ENCODE results near the gene XPO5. TPM values are rescaled to one million over a fixed set of nuclear protein-coding genes. Genes with fewer than 3 reads are reported as not detected.
"Not testable (repeated sequence)": the region's sequence is repeated elsewhere in the genome, so short reads cannot be mapped to it uniquely, and the experiment has no call there.

XPO5 gene
- total and polyA plus RNA-seq, 5 donors from 2014 or later: 5.5 to 56.8 (median 9.0) TPM

- peaks cover 0 to 20% (median 14%) of the 10 kb centered on the region in 4 donors for H3K4me1 Mint-ChIP-seq
- ATAC-seq (ENCODE audit: low read depth in 2 of 2) (no peak), DNase-seq (no peak)
- peaks cover 18% of the 10 kb centered on the region for H3K4me1 ChIP-seq (ENCODE audit: control insufficient read depth, insufficient read depth, low read length, poor library complexity, severe bottlenecking)
- no peaks in the 10 kb centered on the region for H3K9me3 Mint-ChIP-seq
- H3K36me3 ChIP-seq (ENCODE audit: control insufficient read depth, insufficient read depth, low read length): peaks cover 50% of the 10 kb centered on the region
- peak overlapping the region in 1 of 4 donors; percentile 51 for H3K4me3 Mint-ChIP-seq
- H3K27me3 Mint-ChIP-seq: no peaks in the 10 kb centered on the region
- no peaks in the 10 kb centered on the region for H3K9me3 ChIP-seq (ENCODE audit: control insufficient read depth in 2 of 2, low read length in 2 of 2)
- no peak overlapping the region for H3K27ac ChIP-seq (ENCODE audit: insufficient read depth, low read length, poor library complexity, severe bottlenecking)
- H3K4me3 ChIP-seq (ENCODE audit: low read depth, low read length): no peak overlapping the region
- H3K27ac Mint-ChIP-seq: peak overlapping the region in 1 of 3 donors; percentile 59
- peaks cover 19% of the 10 kb centered on the region for H3K36me3 Mint-ChIP-seq
- H3K27me3 ChIP-seq (ENCODE audit: control insufficient read depth, insufficient read depth, low read length): no peaks in the 10 kb centered on the region
Observed at GRCh38 chr6:43499028-43499815, 76.6 kb downstream of the XPO5 start.

DNA sequence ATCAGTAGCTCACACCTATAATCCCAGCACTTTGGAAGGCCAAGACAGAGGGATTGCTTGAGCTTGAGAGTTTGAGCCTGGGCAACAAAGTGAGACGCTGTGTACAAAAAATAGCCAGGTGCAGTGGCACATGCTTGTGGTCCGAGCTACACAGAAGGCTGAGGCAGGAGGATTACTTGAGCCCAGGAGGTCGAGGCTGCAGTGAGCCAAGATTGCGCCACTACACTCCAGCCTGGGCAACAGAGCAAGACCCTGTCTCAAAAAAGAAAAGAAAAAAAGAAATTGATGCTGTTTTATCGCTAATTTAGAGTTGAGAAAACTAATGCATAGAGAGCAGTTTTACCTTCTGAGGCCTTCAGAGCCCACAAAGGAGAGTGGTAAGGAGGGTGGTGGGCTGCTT, 77.5 kb downstream of the XPO5 start:
- H3K9me3 ChIP-seq (ENCODE audit: control insufficient read depth in 2 of 2, low read length in 2 of 2); H3K27me3 ChIP-seq (ENCODE audit: control insufficient read depth, insufficient read depth, low read length); H3K4me3 ChIP-seq (ENCODE audit: low read depth, low read length); H3K27ac Mint-ChIP-seq; DNase-seq; ATAC-seq (ENCODE audit: low read depth in 2 of 2); H3K4me3 Mint-ChIP-seq; H3K9me3 Mint-ChIP-seq; H3K27me3 Mint-ChIP-seq; H3K27ac ChIP-seq (ENCODE audit: insufficient read depth, low read length, poor library complexity, severe bottlenecking): not testable (repeated sequence)
- peaks cover 44% of the 10 kb centered on the region for H3K36me3 ChIP-seq (ENCODE audit: control insufficient read depth, insufficient read depth, low read length)
- Mint-ChIP-seq H3K36me3 (peaks cover 15% of the 10 kb centered on the region), H3K4me1 (peaks cover 4 to 27% (median 20%) of the 10 kb centered on the region in 4 donors)
- peaks cover 25% of the 10 kb centered on the region for H3K4me1 ChIP-seq (ENCODE audit: control insufficient read depth, insufficient read depth, low read length, poor library complexity, severe bottlenecking)

DNA sequence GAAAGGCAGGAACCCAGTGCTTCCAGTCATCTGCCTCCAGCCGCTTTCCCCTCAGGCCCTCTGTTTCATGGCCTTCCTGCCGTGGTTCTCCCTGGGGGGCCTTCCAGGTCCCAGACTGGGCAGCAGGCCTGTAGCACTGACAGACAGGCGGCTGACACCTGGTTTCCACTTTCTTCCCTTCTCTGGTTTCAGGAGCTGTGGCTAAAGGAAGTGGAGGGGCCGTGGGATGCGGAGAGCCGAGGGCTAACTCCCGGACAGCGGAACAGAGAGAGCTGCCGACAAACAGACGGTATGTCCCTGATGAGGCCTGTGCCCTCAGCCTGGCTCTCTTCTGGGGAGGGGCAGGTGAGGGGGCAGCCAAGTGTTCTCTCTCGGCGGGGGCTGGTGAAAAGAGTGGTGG, 78.1 kb downstream of the XPO5 start:
- H3K27ac Mint-ChIP-seq: peak overlapping the region in 1 of 3 donors; percentile 25
- peaks cover 19% of the 10 kb centered on the region for H3K36me3 Mint-ChIP-seq
- Histone ChIP-seq H3K36me3 (ENCODE audit: control insufficient read depth, insufficient read depth, low read length) (peaks cover 38% of the 10 kb centered on the region), H3K27me3 (ENCODE audit: control insufficient read depth, insufficient read depth, low read length) (no peaks in the 10 kb centered on the region), H3K4me1 (ENCODE audit: control insufficient read depth, insufficient read depth, low read length, poor library complexity, severe bottlenecking) (peaks cover 25% of the 10 kb centered on the region), H3K4me3 (ENCODE audit: low read depth, low read length) (no peak overlapping the region), H3K9me3 (ENCODE audit: control insufficient read depth in 2 of 2, low read length in 2 of 2) (no peaks in the 10 kb centered on the region), H3K27ac (ENCODE audit: insufficient read depth, low read length, poor library complexity, severe bottlenecking) (no peak overlapping the region)
- peaks cover 4 to 32% (median 21%) of the 10 kb centered on the region in 4 donors for H3K4me1 Mint-ChIP-seq
- no peaks in the 10 kb centered on the region for H3K27me3 Mint-ChIP-seq
- ATAC-seq (ENCODE audit: low read depth in 2 of 2) (no peak), DNase-seq (no peak)
- H3K9me3 Mint-ChIP-seq: no peaks in the 10 kb centered on the region
- H3K4me3 Mint-ChIP-seq: no peak overlapping the region

GRCh38 chr6:43497129-43497396, 78.8 kb downstream of the XPO5 start:
- no peak for DNase-seq
- peaks cover 4 to 36% (median 23%) of the 10 kb centered on the region in 4 donors for H3K4me1 Mint-ChIP-seq
- H3K27ac ChIP-seq (ENCODE audit: insufficient read depth, low read length, poor library complexity, severe bottlenecking): no peak overlapping the region
- no peaks in the 10 kb centered on the region for H3K27me3 Mint-ChIP-seq
- no peak for ATAC-seq (ENCODE audit: low read depth in 2 of 2)
- peaks cover 32% of the 10 kb centered on the region for H3K36me3 ChIP-seq (ENCODE audit: control insufficient read depth, insufficient read depth, low read length)
- H3K27ac Mint-ChIP-seq: peak overlapping the region in 1 of 3 donors; percentile 29
- no peak overlapping the region for H3K4me3 Mint-ChIP-seq
- H3K9me3 ChIP-seq (ENCODE audit: control insufficient read depth in 2 of 2, low read length in 2 of 2): no peaks in the 10 kb centered on the region
- no peak overlapping the region for H3K4me3 ChIP-seq (ENCODE audit: low read depth, low read length)
- H3K36me3 Mint-ChIP-seq: peaks cover 18% of the 10 kb centered on the region
- no peaks in the 10 kb centered on the region for H3K27me3 ChIP-seq (ENCODE audit: control insufficient read depth, insufficient read depth, low read length)
- H3K9me3 Mint-ChIP-seq: no peaks in the 10 kb centered on the region
- H3K4me1 ChIP-seq (ENCODE audit: control insufficient read depth, insufficient read depth, low read length, poor library complexity, severe bottlenecking): peaks cover 25% of the 10 kb centered on the region

- Histone ChIP-seq H3K9me3 (ENCODE audit: control insufficient read depth in 2 of 2, low read length in 2 of 2) (no peaks in the 10 kb centered on the region), H3K36me3 (ENCODE audit: control insufficient read depth, insufficient read depth, low read length) (peaks cover 31% of the 10 kb centered on the region), H3K27me3 (ENCODE audit: control insufficient read depth, insufficient read depth, low read length) (no peaks in the 10 kb centered on the region), H3K27ac (ENCODE audit: insufficient read depth, low read length, poor library complexity, severe bottlenecking) (no peak overlapping the region), H3K4me1 (ENCODE audit: control insufficient read depth, insufficient read depth, low read length, poor library complexity, severe bottlenecking) (peaks cover 25% of the 10 kb centered on the region), H3K4me3 (ENCODE audit: low read depth, low read length) (no peak overlapping the region)
- ATAC-seq (ENCODE audit: low read depth in 2 of 2) (no peak), DNase-seq (peak in 1 of 3 donors; percentile 15)
- peaks cover 4 to 37% (median 23%) of the 10 kb centered on the region in 4 donors for H3K4me1 Mint-ChIP-seq
- H3K9me3 Mint-ChIP-seq: no peaks in the 10 kb centered on the region
- peaks cover 13% of the 10 kb centered on the region for H3K36me3 Mint-ChIP-seq
- peak overlapping the region in 1 of 3 donors; percentile 94 for H3K27ac Mint-ChIP-seq
- no peaks in the 10 kb centered on the region for H3K27me3 Mint-ChIP-seq
- no peak overlapping the region for H3K4me3 Mint-ChIP-seq
Observed at GRCh38 chr6:43496370-43497128, 79.3 kb downstream of the XPO5 start.

GRCh38 chr6:43495409-43495941, 80.4 kb downstream of the XPO5 start:
- ATAC-seq (ENCODE audit: low read depth in 2 of 2) (peak; percentile 61 to 72), DNase-seq (peak in 2 of 3 donors; percentile 23 to 62)
- Mint-ChIP-seq H3K27ac (peak overlapping the region; percentile 88 to 94 (median 93)), H3K27me3 (no peaks in the 10 kb centered on the region), H3K4me3 (peak overlapping the region in 3 of 4 donors; percentile 6 to 64 (median 46)), H3K4me1 (peaks cover 4 to 37% (median 23%) of the 10 kb centered on the region in 4 donors), H3K36me3 (peaks cover 13% of the 10 kb centered on the region), H3K9me3 (no peaks in the 10 kb centered on the region)
- H3K36me3 ChIP-seq (ENCODE audit: control insufficient read depth, insufficient read depth, low read length): peaks cover 22% of the 10 kb centered on the region
- no peak overlapping the region for H3K4me3 ChIP-seq (ENCODE audit: low read depth, low read length)
- H3K27ac ChIP-seq (ENCODE audit: insufficient read depth, low read length, poor library complexity, severe bottlenecking): peak overlapping the region; percentile 16
- H3K4me1 ChIP-seq (ENCODE audit: control insufficient read depth, insufficient read depth, low read length, poor library complexity, severe bottlenecking): peaks cover 25% of the 10 kb centered on the region
- no peaks in the 10 kb centered on the region for H3K27me3 ChIP-seq (ENCODE audit: control insufficient read depth, insufficient read depth, low read length)
- H3K9me3 ChIP-seq (ENCODE audit: control insufficient read depth in 2 of 2, low read length in 2 of 2): no peaks in the 10 kb centered on the region

DNA sequence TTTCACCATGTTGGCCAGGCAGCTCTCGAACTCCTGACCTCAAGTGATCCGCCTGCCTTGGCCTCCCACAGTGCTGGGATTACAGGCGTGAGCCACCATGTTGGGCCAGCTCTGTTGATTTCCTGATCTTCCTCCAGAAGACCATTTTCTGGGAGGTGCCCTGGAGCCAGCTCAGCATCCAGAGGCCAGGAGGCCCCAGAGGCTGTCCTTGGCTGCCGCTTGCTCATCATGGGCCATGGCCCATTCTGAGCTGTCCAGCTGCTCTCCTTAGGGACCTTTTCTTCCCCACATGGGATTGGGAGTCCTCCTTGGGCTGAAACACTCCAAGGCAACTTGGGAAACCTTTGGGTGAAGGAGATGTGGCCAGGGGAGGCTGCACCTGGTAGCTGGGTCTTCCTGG, 81.1 kb downstream of the XPO5 start:
- H3K9me3 ChIP-seq (ENCODE audit: control insufficient read depth in 2 of 2, low read length in 2 of 2): no peaks in the 10 kb centered on the region
- no peaks in the 10 kb centered on the region for H3K27me3 Mint-ChIP-seq
- no peak overlapping the region for H3K4me3 ChIP-seq (ENCODE audit: low read depth, low read length)
- H3K27ac ChIP-seq (ENCODE audit: insufficient read depth, low read length, poor library complexity, severe bottlenecking): no peak overlapping the region
- H3K27me3 ChIP-seq (ENCODE audit: control insufficient read depth, insufficient read depth, low read length): no peaks in the 10 kb centered on the region
- H3K9me3 Mint-ChIP-seq: no peaks in the 10 kb centered on the region
- ATAC-seq (ENCODE audit: low read depth in 2 of 2): no peak
- H3K36me3 ChIP-seq (ENCODE audit: control insufficient read depth, insufficient read depth, low read length): peaks cover 17% of the 10 kb centered on the region
- peaks cover 25% of the 10 kb centered on the region for H3K4me1 ChIP-seq (ENCODE audit: control insufficient read depth, insufficient read depth, low read length, poor library complexity, severe bottlenecking)
- H3K36me3 Mint-ChIP-seq: peaks cover 17% of the 10 kb centered on the region
- H3K4me1 Mint-ChIP-seq: peaks cover 4 to 43% (median 23%) of the 10 kb centered on the region in 4 donors
- peak overlapping the region in 2 of 3 donors; percentile 88 to 94 for H3K27ac Mint-ChIP-seq
- DNase-seq: no peak
- H3K4me3 Mint-ChIP-seq: peak overlapping the region in 1 of 4 donors; percentile 27

Data from CD4-positive, CD25-positive, alpha-beta regulatory T cell (primary cell).